ENCODE measurements around the gene CSF3R. TPM values are rescaled to one million over a fixed set of nuclear protein-coding genes. Genes with fewer than 3 reads are reported as not detected.

Gene CSF3R
- total RNA-seq, 3 donors from 2014 or later (not counting 1 experiment from before 2014, with no cell fraction given) = 5.7 to 74.9 (median 11.7) TPM

- no peak overlapping the region for H3K4me3 Mint-ChIP-seq
Observed at GRCh38 chr1:36453600-36454388, 28.9 kb downstream of the CSF3R start.

GRCh38 chr1:36453051-36453450, 29.7 kb downstream of the CSF3R start:
- DNase-seq = no peak
- H3K4me3 ChIP-seq (ENCODE audit: low read length) = no peak overlapping the region
- intact Hi-C loops (cut with micrococcal nuclease) = no loop called here
- no peak for TF ChIP-seq CTCF (IDR thresholded peaks at IDR 0.05)
- Mint-ChIP-seq H3K4me3 (no peak overlapping the region), H3K27ac (no peak overlapping the region), H3K9me3 (no peaks in the 10 kb centered on the region), H3K4me1 (peaks cover 14 to 19% of the 10 kb centered on the region in 2 donors), H3K36me3 (no peaks in the 10 kb centered on the region), H3K27me3 (ENCODE audit: low read depth in 2 of 2) (no peaks in the 10 kb centered on the region)
- ATAC-seq = no peak
- peaks cover 16% of the 10 kb centered on the region for H3K4me1 ChIP-seq (ENCODE audit: control insufficient read depth, insufficient read depth, low read length)
- WGBS (ENCODE audit: insufficient coverage) = 97% methylated on average over 3 of the region's 3 CpGs
- H3K27me3 ChIP-seq (ENCODE audit: control insufficient read depth, insufficient read depth, low read length) = no peaks in the 10 kb centered on the region
- no peak overlapping the region for H3K27ac ChIP-seq (ENCODE audit: low read length)
- H3K9me3 ChIP-seq (ENCODE audit: control insufficient read depth, insufficient read depth, low read length) = no peaks in the 10 kb centered on the region
- peaks cover 30% of the 10 kb centered on the region for H3K36me3 ChIP-seq (ENCODE audit: control insufficient read depth, insufficient read depth, low read length)

More at GRCh38 chr1:36453600-36454388, 28.9 kb downstream of the CSF3R start:
- intact Hi-C loops (cut with micrococcal nuclease) = no loop called here
- H3K4me3 ChIP-seq (ENCODE audit: low read length) = no peak overlapping the region
- H3K9me3 Mint-ChIP-seq = no peaks in the 10 kb centered on the region
- H3K27me3 ChIP-seq (ENCODE audit: control insufficient read depth, insufficient read depth, low read length) = no peaks in the 10 kb centered on the region
- no peaks in the 10 kb centered on the region for H3K9me3 ChIP-seq (ENCODE audit: control insufficient read depth, insufficient read depth, low read length)
- H3K4me1 Mint-ChIP-seq = peaks cover 14 to 19% of the 10 kb centered on the region in 2 donors
- H3K27me3 Mint-ChIP-seq (ENCODE audit: low read depth in 2 of 2) = no peaks in the 10 kb centered on the region
- no peak overlapping the region for H3K27ac ChIP-seq (ENCODE audit: low read length)
- peaks cover 30% of the 10 kb centered on the region for H3K36me3 ChIP-seq (ENCODE audit: control insufficient read depth, insufficient read depth, low read length)
- H3K36me3 Mint-ChIP-seq = no peaks in the 10 kb centered on the region
- ATAC-seq (no peak), DNase-seq (no peak)
- H3K27ac Mint-ChIP-seq = peak overlapping the region in 1 of 2 donors; percentile 25
- TF ChIP-seq CTCF (IDR thresholded peaks at IDR 0.05) = no peak
- 96% methylated on average over 6 of the region's 6 CpGs for WGBS (ENCODE audit: insufficient coverage)
- H3K4me1 ChIP-seq (ENCODE audit: control insufficient read depth, insufficient read depth, low read length) = peaks cover 16% of the 10 kb centered on the region

DNA sequence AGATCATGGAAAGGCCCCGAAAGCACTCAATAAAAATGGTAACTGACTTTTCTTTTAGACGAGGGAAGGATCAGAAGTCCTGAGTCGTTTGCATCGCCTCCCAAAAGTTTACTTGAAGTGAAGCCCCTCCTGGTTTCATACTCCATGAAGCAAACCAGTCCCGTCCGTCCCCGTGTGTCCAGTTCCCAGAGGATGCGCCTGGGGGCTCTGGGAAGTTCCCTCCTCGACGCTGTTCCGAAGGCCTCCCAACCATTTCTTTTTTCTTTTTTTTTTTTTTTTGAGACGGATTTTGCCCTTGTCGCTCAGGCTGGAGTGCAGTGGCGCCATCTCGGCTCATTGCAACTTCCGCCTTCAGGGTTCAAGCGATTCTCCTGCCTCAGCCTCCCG, 31.8 kb downstream of the CSF3R start:
- Histone ChIP-seq H3K9me3 (ENCODE audit: control insufficient read depth, insufficient read depth, low read length) (no peaks in the 10 kb centered on the region), H3K27me3 (ENCODE audit: control insufficient read depth, insufficient read depth, low read length) (no peaks in the 10 kb centered on the region), H3K36me3 (ENCODE audit: control insufficient read depth, insufficient read depth, low read length) (peaks cover 14% of the 10 kb centered on the region), H3K4me3 (ENCODE audit: low read length) (peak overlapping the region; percentile 77), H3K27ac (ENCODE audit: low read length) (peak overlapping the region; percentile 92), H3K4me1 (ENCODE audit: control insufficient read depth, insufficient read depth, low read length) (peaks cover 16% of the 10 kb centered on the region)
- Mint-ChIP-seq H3K4me3 (peak overlapping the region; percentile 88), H3K4me1 (peaks cover 14 to 19% of the 10 kb centered on the region in 2 donors), H3K27ac (peak overlapping the region; percentile 87 to 96), H3K9me3 (no peaks in the 10 kb centered on the region), H3K36me3 (no peaks in the 10 kb centered on the region), H3K27me3 (ENCODE audit: low read depth in 2 of 2) (no peaks in the 10 kb centered on the region)
- DNase-seq (no peak), ATAC-seq (no peak)
- 47% methylated on average over 16 of the region's 18 CpGs for WGBS (ENCODE audit: insufficient coverage)
- TF ChIP-seq CTCF (IDR thresholded peaks at IDR 0.05) = no peak
- intact Hi-C loops (cut with micrococcal nuclease) = loop anchor here (1.0 kb wide), 1 partner anchor 13 kb away; the partner anchor contains the start of gene MRPS15
